ENCODE results near the gene ITM2C.

The ITM2C gene

GRCh38 chr2:230852113-230852512, 12.6 kb upstream of the ITM2C start:
- DNase-seq: no peak

- DNase-seq: peak; percentile 21 to 70
Measured at GRCh38 chr2:230861552-230862255, 3.0 kb upstream of the ITM2C start.

- DNase-seq: no peak
Measured at GRCh38 chr2:230862292-230862691, 2.5 kb upstream of the ITM2C start.

GRCh38 chr2:230863031-230863430, 1.7 kb upstream of the ITM2C start:
- DNase-seq: no peak

- peak; percentile 24 to 79 for DNase-seq
Measured at GRCh38 chr2:230863442-230864121, 1.2 kb upstream of the ITM2C start.

GRCh38 chr2:230864122-230864604, 579 bp upstream of the ITM2C start:
- no peak for DNase-seq

GRCh38 chr2:230865307-230865765, 594 bp downstream of the ITM2C start:
- DNase-seq: peak in 1 of 2 experiments; percentile 12

- DNase-seq: peak in 1 of 2 experiments; percentile 3
Measured at GRCh38 chr2:230865766-230866755, 1.3 kb downstream of the ITM2C start.

- peak in 1 of 2 experiments; percentile 36 for DNase-seq
Measured at GRCh38 chr2:230866756-230867523, 2.2 kb downstream of the ITM2C start.

GRCh38 chr2:230868161-230868946, 3.6 kb downstream of the ITM2C start:
- peak; percentile 11 to 50 for DNase-seq

- no peak for DNase-seq
Measured at GRCh38 chr2:230868947-230869913, 4.5 kb downstream of the ITM2C start.

- DNase-seq: no peak
Measured at GRCh38 chr2:230869914-230870543, 5.3 kb downstream of the ITM2C start.

- DNase-seq: peak in 1 of 2 experiments; percentile 8
Measured at GRCh38 chr2:230870544-230871360, 6.0 kb downstream of the ITM2C start.

GRCh38 chr2:230871361-230872150, 6.8 kb downstream of the ITM2C start:
- no peak for DNase-seq

- DNase-seq: no peak
Measured at GRCh38 chr2:230872151-230872967, 7.6 kb downstream of the ITM2C start.

- DNase-seq: no peak
Measured at GRCh38 chr2:230872968-230873660, 8.4 kb downstream of the ITM2C start.

All from NCI-H524 (cell line).